Endothelial cell of umbilical vein (primary cell): ENCODE measurements around the gene GBP5.

ENCODE experiments used
- CTCF ChIP-seq, 2 donors: IDR thresholded peaks; 1 replicate in 1 of 2; 2 replicates in 1 of 2; pipeline ENCODE4 v1.5.1; 2011; ENCODE audit warnings: low read length in 2 of 2, mild to moderate bottlenecking in 2 of 2, moderate library complexity in 2 of 2, control low read depth in 1 of 2, inconsistent platforms in 1 of 2, low read depth in 1 of 2; ENCODE audit not compliant: insufficient read depth in 1 of 2; ENCODE audit errors: extremely low read depth in 1 of 2
- EZH2 ChIP-seq: IDR thresholded peaks from 2 replicates; pipeline ENCODE4 v1.6.1; 2012; ENCODE audit warnings: borderline replicate concordance, low read depth, mild to moderate bottlenecking, moderate library complexity, low read length, inconsistent platforms; ENCODE audit not compliant: severe bottlenecking
- JUN ChIP-seq: IDR thresholded peaks from 2 replicates; pipeline ENCODE4 v1.6.1; 2011; ENCODE audit warnings: borderline replicate concordance, low read depth; ENCODE audit not compliant: insufficient read length, insufficient read depth
- MAX ChIP-seq: IDR thresholded peaks from 2 replicates; pipeline ENCODE4 v1.6.1; 2011; ENCODE audit not compliant: insufficient read depth, insufficient read length
- MYC ChIP-seq: IDR thresholded peaks from one replicate; pipeline ENCODE4 v1.6.1; 2011; ENCODE audit warnings: mild to moderate bottlenecking, low read depth, low read length
- POLR2A ChIP-seq: IDR thresholded peaks from 2 replicates; pipeline ENCODE4 v1.6.1; 2012; ENCODE audit warnings: low read depth, mild to moderate bottlenecking, control low read depth, low read length
- POLR2AphosphoS5 ChIP-seq: IDR thresholded peaks from 2 replicates; pipeline ENCODE4 v1.6.1; 2012; ENCODE audit warnings: low read depth, mild to moderate bottlenecking, control low read depth, low read length, moderate library complexity; ENCODE audit not compliant: insufficient read depth

- TF ChIP-seq MAX (no peak), EZH2 (no peak), CTCF (IDR thresholded peaks at IDR 0.05; ENCODE audit: extremely low read depth in 1 of 2, insufficient read depth in 1 of 2, low read depth in 1 of 2, low read length in 2 of 2) (no peak), POLR2AphosphoS5 (no peak), POLR2A (no peak), JUN (no peak), MYC (no peak)
These were observed 3.4 kb downstream of the GBP5 start for GRCh38 chr1:89269277-89269676.
